Sigmoid colon (tissue), 7 donors: ENCODE measurements around the gene PGAM2. TPM values are rescaled to one million over a fixed set of nuclear protein-coding genes. Genes with fewer than 3 reads are reported as not detected.

Experiments
- DNase-seq: peaks from one replicate; pipeline ENCODE4 v3.0.0-alpha.2; 2019
- H3K27ac ChIP-seq, 4 donors: fragments of 200-600 bp; sonication (generic); one replicate each; pipeline ENCODE4 v1.5.1; 2016 to 2019; ENCODE audit warnings: mild to moderate bottlenecking in 1 of 4
- H3K27me3 ChIP-seq, 3 donors: fragments of 200-600 bp; sonication (generic); one replicate each; pipeline ENCODE4 v1.5.1; 2019; ENCODE audit warnings: mild to moderate bottlenecking in 1 of 3
- H3K36me3 ChIP-seq, 4 donors: fragments of 200-600 bp; sonication (generic); one replicate each; pipeline ENCODE4 v1.5.1; 2016 to 2019
- H3K4me1 ChIP-seq, 4 donors: fragments of 200-600 bp; sonication (generic); one replicate each; pipeline ENCODE4 v1.5.1; 2017 to 2019
- H3K4me3 ChIP-seq, 4 donors: fragments of 200-600 bp; sonication (generic); one replicate each; pipeline ENCODE4 v1.5.1; 2017 to 2019; ENCODE audit warnings: mild to moderate bottlenecking in 2 of 4, moderate library complexity in 1 of 4
- H3K9me3 ChIP-seq, 4 donors: fragments of 200-600 bp in 3 of 4; sonication (generic) in 3 of 4; one replicate each; pipeline versions ENCODE4 v1.5.1 to v1.6.1; 2013 to 2019
- CTCF ChIP-seq, 4 experiments: fragments of 450-650 bp in 3 of 4; fragments of 200-600 bp in 1 of 4; IDR thresholded peaks; one replicate each; pipeline ENCODE4 v1.5.1; 2016 to 2019; ENCODE audit warnings: antibody characterized with exemption in 4 of 4, mild to moderate bottlenecking in 3 of 4, moderate library complexity in 2 of 4
- EP300 ChIP-seq, 4 donors: sonication (generic); formaldehyde crosslinking; IDR thresholded peaks; one replicate each; pipeline ENCODE4 v1.6.1; 2017; ENCODE audit warnings: antibody characterized with exemption in 4 of 4
- POLR2A ChIP-seq, 2 donors: fragments of 450-650 bp; IDR thresholded peaks; one replicate each; pipeline ENCODE4 v1.6.1; 2016; ENCODE audit warnings: antibody characterized with exemption in 2 of 2, mild to moderate bottlenecking in 2 of 2, moderate library complexity in 2 of 2
- POLR2AphosphoS5 ChIP-seq, 4 donors: sonication (generic); formaldehyde crosslinking; IDR thresholded peaks; one replicate each; pipeline ENCODE4 v1.6.1; 2017; ENCODE audit warnings: antibody characterized with exemption in 4 of 4
- WGBS, 2 donors: extraction: QIAGEN DNeasy Blood & Tissue Kit; methylation state at CpG; one replicate each; pipeline ENCODE4 v1.1.7; 2013; 5-methylcytosine and 5-hydroxymethylcytosine counted together
- intact Hi-C: fragments of 100-400 bp; cut with DNase I; formaldehyde crosslinking; loops from one replicate; pipeline ENCODE4 v1.15.1; 2023
- polyA plus RNA-seq, 3 donors: library from polyadenylated mRNA; stranded (reverse); fragments of 200-250 nt; gene quantifications; one replicate each; pipeline ENCODE4 v1.2.3, GENCODE V29; 2013
- total RNA-seq, 4 donors: library from RNA; depleted of rRNA; stranded (reverse); fragments of >200 nt; gene quantifications; one replicate each; pipeline ENCODE4 v1.1.0, GENCODE V29; 2016
- donor health status: healthy with polysubstance abuse.
- donor health status: Bipolar disorder and iron deficiency.
- donor health status: healthy.

Gene PGAM2
- total and polyA plus RNA-seq, 7 donors, result 0.71 to 3.0 (median 1.3) TPM; not detected in 1

- DNase-seq, result peak; percentile 71
- Histone ChIP-seq H3K9me3 (no peaks in the 10 kb centered on the region), H3K4me3 (no peak overlapping the region), H3K27ac (no peak overlapping the region), H3K36me3 (peaks cover 5 to 79% (median 9%) of the 10 kb centered on the region in 4 donors), H3K4me1 (peaks cover 0 to 1% (median 0%) of the 10 kb centered on the region in 4 donors), H3K27me3 (peaks cover 0 to 30% (median 3%) of the 10 kb centered on the region in 3 donors)
- no peak for TF ChIP-seq POLR2AphosphoS5 (IDR thresholded peaks at IDR 0.05)
- no peak for TF ChIP-seq EP300 (IDR thresholded peaks at IDR 0.05)
- no peak for TF ChIP-seq POLR2A (IDR thresholded peaks at IDR 0.05)
- no peak for TF ChIP-seq CTCF (IDR thresholded peaks at IDR 0.05)
- intact Hi-C loops, result no loop called here
- WGBS, 2 donors, result 47 to 79% methylated on average over 41 of the region's 41 CpGs
Observed at GRCh38 chr7:44112231-44112996, 47.0 kb upstream of the PGAM2 start.

GRCh38 chr7:44111761-44112160 lies 46.4 kb upstream of the PGAM2 start:
- intact Hi-C loops, result no loop called here
- TF ChIP-seq POLR2A (IDR thresholded peaks at IDR 0.05), result no peak
- H3K27me3 ChIP-seq, result peaks cover 0 to 35% (median 3%) of the 10 kb centered on the region in 3 donors
- no peak overlapping the region for H3K4me3 ChIP-seq
- peaks cover 3 to 79% (median 7%) of the 10 kb centered on the region in 4 donors for H3K36me3 ChIP-seq
- DNase-seq, result no peak
- H3K9me3 ChIP-seq, result no peaks in the 10 kb centered on the region
- no peak overlapping the region for H3K27ac ChIP-seq
- H3K4me1 ChIP-seq, result peaks cover 0 to 6% (median 0%) of the 10 kb centered on the region in 4 donors
- 51 to 85% methylated on average over 16 of the region's 16 CpGs for WGBS, 2 donors

DNA sequence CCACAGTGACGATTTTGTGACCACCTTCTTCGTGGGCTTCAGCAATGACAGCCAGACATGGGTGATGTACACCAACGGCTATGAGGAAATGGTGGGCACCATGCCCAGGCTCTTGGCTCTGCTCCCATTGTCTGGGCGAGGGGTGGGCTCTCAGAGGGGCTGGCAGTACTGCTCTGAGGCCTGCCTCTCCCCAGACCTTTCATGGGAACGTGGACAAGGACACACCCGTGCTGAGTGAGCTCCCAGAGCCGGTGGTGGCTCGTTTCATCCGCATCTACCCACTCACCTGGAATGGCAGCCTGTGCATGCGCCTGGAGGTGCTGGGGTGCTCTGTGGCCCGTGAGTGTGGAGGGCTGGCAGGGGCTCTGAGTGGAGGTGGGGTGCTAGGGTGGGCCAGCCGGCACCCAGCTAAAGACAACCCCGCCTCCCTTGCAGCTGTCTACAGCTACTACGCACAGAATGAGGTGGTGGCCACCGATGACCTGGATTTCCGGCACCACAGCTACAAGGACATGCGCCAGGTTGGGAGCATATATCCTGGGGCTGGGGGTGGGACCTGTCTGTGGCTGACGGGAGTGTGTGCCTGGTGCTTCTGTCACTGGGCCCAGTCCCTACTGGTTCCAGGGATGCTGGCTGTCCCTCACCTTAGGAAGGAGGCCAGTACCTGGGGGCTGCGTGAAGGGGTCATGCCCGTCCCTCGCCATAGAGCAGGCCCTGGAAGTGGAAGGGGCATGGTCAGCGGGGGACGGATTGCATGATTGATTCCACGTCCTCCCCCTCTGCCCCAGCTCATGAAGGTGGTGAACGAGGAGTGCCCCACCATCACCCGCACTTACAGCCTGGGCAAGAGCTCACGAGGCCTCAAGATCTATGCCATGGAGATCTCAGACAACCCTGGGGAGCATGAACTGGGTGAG lies 45.6 kb upstream of the PGAM2 start:
- 67 to 83% methylated on average over 27 of the region's 27 CpGs for WGBS, 2 donors
- peaks cover 0 to 42% (median 3%) of the 10 kb centered on the region in 3 donors for H3K27me3 ChIP-seq
- H3K9me3 ChIP-seq, result no peaks in the 10 kb centered on the region
- no peak for DNase-seq
- peaks cover 3 to 73% (median 7%) of the 10 kb centered on the region in 4 donors for H3K36me3 ChIP-seq
- TF ChIP-seq POLR2A (IDR thresholded peaks at IDR 0.05), result no peak
- no peak for TF ChIP-seq EP300 (IDR thresholded peaks at IDR 0.05)
- TF ChIP-seq POLR2AphosphoS5 (IDR thresholded peaks at IDR 0.05), result no peak
- no peak for TF ChIP-seq CTCF (IDR thresholded peaks at IDR 0.05)
- no peak overlapping the region for H3K27ac ChIP-seq
- H3K4me1 ChIP-seq, result peaks cover 0 to 14% (median 5%) of the 10 kb centered on the region in 4 donors
- intact Hi-C loops, result no loop called here
- no peak overlapping the region for H3K4me3 ChIP-seq

DNA sequence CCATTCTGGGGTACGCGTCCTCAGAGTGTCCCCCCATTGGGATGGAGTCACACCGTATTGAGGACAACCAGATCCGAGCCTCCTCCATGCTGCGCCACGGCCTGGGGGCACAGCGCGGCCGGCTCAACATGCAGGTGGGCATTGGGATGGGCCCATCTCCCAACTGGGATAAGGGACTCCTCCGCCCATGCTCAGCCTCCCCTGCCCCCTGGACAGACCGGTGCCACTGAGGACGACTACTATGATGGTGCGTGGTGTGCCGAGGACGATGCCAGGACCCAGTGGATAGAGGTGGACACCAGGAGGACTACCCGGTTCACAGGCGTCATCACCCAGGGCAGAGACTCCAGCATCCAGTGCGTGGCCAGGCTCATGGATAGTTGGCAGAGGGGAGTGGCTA lies 44.6 kb upstream of the PGAM2 start:
- no peak overlapping the region for H3K4me3 ChIP-seq
- WGBS, 2 donors, result 91 to 94% methylated on average over 18 of the region's 18 CpGs
- peaks cover 0 to 20% (median 13%) of the 10 kb centered on the region in 4 donors for H3K4me1 ChIP-seq
- TF ChIP-seq POLR2AphosphoS5 (IDR thresholded peaks at IDR 0.05) (no peak), EP300 (IDR thresholded peaks at IDR 0.05) (no peak), POLR2A (IDR thresholded peaks at IDR 0.05) (no peak), CTCF (IDR thresholded peaks at IDR 0.05) (no peak)
- H3K36me3 ChIP-seq, result peaks cover 3 to 63% (median 7%) of the 10 kb centered on the region in 4 donors
- peaks cover 0 to 49% (median 5%) of the 10 kb centered on the region in 3 donors for H3K27me3 ChIP-seq
- no peaks in the 10 kb centered on the region for H3K9me3 ChIP-seq
- DNase-seq, result no peak
- H3K27ac ChIP-seq, result no peak overlapping the region
- intact Hi-C loops, result no loop called here
